GM12801 (cell line): ENCODE data around the gene DYNLT2B.

Source experiments
- TF ChIP-seq, protein P1 (sequence below): IDR thresholded peaks from one replicate; pipeline ENCODE4 v1.5.1; 2011; ENCODE audit warnings: control low read depth; ENCODE audit not compliant: insufficient read length; ENCODE audit errors: extremely low read depth

The DYNLT2B gene

DNA sequence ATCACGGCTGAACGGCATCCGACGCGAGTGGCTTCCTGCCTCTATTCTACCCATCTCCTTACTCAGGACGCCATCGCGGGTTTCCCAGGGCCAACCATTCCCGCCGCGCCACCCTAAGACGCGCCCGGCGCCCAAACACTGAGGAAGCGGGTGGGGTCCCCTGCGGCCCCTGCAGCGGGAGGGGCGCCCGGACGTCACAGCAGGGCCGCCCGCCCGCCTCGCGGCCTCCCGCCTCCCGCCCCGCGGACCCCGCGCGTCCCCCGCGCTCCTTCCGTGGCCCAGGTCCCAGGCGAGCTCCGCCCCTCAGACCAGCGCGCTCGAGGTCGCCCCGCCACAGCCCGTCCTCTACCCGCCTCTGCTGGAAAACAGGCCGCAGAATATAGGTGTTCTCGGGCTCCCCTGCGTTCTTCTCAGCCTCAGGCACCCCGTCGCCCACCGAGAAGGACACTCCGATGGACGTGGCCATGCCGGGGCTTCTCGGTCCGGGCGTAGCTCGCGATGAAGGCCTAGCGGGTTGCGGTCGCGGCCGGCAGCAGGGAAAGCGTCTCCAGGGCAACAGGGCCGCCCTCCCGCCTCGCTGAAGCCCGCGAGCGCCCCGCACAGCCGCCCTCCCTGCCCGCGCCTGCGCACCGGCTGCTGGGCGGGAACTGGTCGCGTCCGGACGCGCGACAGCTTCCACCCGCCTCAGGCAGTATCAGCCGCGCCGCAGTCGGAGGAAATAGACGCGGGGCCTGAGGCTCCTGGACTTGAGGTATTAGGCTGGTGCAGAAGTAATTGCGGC is at the start of gene DYNLT2B:
DYNLT2B (minus strand) TSS at position 554 of the 781 bp plus-strand sequence; CDS start at position 466, 88 bp downstream.
- TF ChIP-seq, protein P1, sequence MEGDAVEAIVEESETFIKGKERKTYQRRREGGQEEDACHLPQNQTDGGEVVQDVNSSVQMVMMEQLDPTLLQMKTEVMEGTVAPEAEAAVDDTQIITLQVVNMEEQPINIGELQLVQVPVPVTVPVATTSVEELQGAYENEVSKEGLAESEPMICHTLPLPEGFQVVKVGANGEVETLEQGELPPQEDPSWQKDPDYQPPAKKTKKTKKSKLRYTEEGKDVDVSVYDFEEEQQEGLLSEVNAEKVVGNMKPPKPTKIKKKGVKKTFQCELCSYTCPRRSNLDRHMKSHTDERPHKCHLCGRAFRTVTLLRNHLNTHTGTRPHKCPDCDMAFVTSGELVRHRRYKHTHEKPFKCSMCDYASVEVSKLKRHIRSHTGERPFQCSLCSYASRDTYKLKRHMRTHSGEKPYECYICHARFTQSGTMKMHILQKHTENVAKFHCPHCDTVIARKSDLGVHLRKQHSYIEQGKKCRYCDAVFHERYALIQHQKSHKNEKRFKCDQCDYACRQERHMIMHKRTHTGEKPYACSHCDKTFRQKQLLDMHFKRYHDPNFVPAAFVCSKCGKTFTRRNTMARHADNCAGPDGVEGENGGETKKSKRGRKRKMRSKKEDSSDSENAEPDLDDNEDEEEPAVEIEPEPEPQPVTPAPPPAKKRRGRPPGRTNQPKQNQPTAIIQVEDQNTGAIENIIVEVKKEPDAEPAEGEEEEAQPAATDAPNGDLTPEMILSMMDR = no peak

DNA sequence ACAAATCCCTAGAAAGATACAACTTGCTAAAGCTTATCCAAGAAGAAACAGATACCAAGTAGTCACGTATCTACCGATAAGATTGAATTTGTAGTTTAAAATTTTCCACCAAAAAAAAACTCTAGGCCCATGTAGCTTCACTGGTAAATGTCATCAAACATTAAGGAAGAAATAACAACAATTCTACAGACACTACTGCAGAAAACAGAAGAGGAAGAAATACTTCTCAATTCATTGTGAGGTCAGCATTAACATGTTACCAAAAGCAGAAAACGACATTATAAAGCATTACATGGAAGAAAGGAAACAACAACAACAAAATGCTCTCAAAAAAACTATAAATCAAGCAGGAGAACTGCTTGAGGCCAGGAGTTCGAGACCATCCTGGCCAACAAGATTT is 47.7 kb upstream of the DYNLT2B start:
- TF ChIP-seq, protein P1 = no peak

DNA sequence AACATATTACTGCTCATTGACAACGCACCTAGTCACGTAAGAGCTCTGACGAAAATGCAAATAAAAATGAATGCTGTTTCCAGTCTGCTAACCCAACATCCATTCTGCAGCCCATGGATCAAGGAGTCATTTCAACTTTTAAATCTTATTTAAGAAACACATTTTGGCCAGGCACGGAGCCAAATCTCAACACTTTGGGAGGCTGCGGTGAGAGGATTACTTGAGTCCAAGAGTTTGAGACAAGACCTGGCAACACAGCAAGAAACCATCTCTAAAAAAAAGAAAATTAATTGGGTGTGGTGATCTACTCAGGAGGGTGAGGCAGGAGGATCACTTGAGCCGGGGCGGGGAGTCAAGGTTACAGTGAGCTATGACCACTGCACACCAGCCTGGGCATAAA is 42.5 kb upstream of the DYNLT2B start:
- TF ChIP-seq, protein P1 = no peak

DNA sequence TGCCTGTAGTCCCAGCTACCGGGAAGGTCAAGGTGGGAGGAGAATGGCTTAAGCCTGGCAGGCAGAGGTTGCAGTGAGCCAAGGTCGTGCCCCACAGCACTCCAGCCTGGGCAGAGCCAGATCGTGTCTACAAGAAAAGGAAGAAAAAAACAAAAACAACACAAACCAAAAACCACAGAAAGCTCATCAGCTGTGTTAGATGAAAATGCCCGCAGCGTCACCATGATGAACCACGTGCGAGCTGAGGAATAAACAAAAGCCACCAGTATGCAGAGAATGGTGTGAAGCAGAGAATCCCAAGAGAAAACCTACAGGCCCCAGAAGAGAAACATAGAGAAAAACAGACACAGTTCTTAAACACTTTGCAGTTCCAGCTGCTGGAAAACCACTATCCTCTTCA is 39.9 kb upstream of the DYNLT2B start:
- TF ChIP-seq, protein P1 = no peak

DNA sequence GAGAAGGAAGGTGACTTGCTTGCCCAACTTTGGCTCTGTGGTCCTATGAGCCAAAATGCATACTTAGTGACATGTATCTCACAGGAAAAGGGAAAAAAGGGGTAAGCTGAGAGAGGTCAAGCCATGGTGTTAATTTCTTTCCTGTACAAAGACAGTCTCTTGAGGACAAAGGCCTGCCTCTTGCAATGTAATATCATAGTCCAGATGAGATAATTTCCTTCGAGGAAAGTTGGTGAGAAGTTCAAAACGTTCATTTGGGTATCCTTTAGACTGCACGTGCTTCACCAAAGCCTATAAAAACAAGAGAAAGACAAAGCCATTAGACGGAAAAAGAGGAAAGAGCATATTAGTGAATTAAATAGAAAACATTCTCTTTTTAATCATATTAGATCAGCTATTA is 38.5 kb upstream of the DYNLT2B start:
- TF ChIP-seq, protein P1 = no peak

DNA sequence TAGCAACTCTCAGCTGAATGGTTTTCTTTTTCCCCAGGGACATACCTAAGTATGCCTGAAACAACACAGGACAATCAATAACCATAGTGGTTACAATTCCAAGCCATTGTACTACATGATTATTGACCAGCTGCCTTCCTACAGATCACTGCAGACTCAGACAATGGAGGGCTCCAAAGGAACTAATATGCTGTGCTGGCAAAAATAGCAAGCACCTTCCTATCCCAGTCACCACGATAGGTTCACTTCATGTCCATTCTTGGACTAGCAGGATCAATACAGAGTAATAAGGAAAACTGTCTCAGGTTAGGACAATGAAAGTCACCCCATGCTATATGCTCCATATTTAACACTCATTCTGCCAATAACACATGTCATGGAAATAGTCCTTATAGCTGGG is 37.6 kb upstream of the DYNLT2B start:
- TF ChIP-seq, protein P1 = no peak

DNA sequence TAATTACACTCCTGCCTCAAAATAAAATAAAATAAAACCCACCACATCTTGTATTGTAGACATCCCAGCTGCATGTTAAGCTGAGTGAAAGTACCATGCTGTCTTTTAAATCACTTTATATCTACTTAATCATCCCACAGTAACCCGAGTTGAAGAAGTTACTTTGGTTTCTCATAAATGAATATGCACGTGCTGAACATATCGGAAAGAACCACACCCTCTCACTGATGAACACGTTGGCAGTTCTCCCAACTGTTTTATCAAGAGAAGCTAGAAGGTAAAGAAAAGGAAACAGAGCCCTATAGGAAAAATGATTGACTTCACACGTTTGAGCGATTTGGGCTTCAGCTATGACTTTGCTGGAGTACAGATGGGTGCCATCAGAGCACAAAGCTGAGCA is 36.1 kb upstream of the DYNLT2B start:
- TF ChIP-seq, protein P1 = no peak

DNA sequence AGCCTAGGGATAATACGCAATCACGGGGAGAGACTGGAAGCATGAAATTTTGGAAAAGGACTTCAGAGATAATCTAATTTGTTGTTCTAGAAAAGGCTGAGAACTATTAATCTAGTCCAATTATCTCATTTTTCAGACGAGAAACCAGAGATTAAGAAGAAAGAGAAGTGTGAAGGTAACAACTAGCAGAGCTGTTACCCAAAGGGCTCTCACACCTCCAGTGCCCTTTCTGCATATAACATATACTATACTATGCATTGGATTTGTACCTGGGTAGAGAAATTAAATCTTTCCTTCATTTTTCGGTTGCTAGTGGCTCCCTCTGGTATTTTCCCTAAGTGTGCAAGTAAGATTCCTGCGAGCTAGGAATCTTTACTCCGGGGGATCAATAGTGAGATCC is 33.5 kb upstream of the DYNLT2B start:
- TF ChIP-seq, protein P1 = no peak
